HG02981 (cell line): ENCODE results near the gene EBPL.

Experiments used
- ATAC-seq: cut with Tn5 transposase; IDR thresholded peaks from one replicate; pipeline ENCODE4 v1.9.1; 2021; ENCODE audit warnings: mild to moderate bottlenecking, moderate library complexity; ENCODE audit not compliant: unreplicated experiment

Gene EBPL

DNA sequence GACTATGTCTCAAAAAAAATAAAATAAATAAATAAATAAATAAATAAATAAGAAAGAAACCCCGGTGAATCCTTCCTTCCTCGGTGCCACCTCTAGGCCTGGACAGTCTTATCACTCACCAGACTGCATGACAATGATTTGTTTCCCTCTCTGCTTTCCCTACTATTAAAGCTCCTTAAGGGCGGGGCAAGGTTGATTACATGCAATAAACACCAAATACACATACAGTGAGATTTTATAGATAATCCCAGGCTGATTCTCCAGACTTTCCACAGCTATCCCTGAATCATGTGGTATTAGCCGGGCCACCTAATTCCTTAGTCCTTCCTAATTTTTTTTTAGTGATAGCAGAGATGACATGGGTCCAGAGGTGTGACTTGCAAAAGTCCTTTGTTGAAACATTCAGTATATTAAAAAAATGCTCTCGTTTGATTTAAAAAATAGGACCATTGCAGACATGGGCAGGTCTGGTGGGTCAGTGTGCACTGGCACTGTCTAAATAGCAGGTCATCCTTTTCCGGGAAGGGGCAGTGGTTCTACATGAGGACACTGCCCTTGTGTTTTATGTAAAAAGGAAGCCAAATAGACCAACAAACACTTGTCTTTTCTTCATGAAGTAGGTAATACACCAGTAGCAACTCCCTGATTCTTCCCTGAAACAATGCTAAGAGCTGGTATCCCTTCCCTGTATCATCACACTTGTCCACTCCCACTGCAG is 14.5 kb downstream of the EBPL start:
- no peak for ATAC-seq

DNA sequence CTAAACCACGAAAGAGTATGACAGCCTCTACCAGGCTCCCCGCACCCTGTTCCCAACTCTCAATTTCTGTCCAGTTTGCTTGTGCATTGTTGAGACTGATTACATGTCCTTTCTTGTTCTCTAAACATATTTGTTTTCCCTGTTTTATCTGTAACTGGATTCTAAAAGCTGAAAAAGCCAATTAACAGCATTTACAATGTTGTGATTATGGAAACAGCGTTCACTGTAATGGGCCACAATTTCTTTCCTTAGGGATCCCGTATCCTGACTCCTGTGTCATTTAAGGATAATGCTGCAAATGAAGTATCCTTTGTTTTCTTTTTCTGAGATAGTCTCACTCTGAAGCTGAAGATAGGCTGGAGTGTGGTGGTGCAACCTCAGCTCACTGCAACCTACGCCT is 20.5 kb downstream of the EBPL start:
- ATAC-seq: no peak

DNA sequence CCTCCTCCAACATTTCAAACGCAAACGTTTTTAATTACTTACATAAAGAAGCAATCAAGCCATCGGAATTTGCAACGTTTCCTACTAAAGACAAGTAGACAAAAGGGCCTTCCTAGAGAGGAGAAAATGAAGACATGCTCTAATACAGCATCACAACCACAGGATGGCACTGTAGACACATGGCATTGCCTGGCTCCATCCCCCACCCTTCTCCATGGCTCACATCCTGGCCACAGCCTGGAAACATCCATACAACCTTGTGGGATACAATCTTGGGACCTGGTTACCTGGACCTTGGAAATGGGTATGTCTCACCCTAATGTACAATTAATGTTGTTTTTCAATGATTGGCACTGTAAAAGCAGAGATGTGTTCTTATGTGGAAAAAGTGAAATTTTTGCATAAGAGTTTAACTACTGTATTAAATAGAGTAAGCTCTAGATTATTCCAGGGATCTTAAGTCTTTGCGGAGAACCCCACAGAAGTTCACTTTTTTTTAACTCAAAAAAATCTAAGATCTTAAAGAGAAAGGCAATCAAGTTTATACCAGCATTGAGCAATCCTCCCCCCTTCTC is 21.5 kb downstream of the EBPL start:
- ATAC-seq: no peak

DNA sequence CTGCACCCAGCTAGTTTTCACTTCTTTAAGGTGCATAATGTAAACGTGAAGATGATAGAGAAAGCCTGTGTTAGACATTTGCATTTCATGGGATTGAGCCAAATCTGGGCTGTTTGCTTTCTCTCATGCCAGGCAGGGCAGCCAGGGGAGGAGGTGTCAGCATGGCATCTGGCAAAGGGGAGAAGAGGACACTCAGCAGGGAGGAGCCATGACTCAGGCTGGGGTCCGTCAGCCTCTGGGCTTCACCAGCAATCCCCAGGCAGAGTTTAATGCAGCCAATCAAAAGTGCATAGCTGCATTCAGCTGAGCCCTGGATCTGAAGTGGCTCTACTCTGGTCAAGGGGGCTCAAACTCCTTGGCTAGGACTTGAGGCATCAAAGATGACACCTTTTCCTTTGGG is 23.5 kb downstream of the EBPL start:
- no peak for ATAC-seq

DNA sequence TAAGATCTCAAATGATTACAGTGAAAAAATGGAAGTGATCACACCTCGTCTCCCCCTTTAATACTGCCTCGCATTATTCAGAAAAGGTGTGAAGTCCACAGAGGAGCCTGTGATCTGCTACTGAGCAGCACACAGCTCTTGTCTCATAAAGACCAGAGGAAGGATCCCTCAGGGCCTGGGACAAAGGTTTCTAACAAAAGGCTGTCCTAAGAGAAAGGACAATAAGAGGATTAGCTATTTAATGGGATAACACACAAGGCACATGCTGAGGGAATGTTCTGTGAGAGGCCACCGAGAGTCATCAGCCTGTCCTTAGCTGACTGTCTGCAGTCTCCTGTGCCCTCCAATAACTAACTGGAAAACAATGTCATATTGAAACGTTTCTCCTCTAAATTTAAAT is 26.7 kb downstream of the EBPL start:
- no peak for ATAC-seq

DNA sequence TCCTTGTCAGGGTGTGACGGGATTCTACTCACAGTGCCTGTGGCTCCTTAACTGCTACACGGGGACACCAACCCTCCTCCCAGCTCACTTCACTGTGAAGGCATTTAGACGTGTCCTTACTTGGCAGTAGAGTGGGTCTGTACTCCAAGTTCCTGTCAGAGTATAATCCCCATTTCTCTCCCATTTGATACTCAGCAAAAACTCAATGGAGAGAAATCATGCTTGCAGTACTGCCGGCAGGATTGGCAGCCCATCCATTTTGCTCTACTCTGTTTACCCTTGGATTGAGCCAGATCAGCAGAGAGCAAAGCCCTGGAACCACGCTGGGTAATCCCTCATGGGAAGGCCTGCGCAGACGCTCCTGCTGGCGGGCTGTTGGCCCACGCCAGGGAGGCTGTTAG is 34.0 kb downstream of the EBPL start:
- no peak for ATAC-seq

DNA sequence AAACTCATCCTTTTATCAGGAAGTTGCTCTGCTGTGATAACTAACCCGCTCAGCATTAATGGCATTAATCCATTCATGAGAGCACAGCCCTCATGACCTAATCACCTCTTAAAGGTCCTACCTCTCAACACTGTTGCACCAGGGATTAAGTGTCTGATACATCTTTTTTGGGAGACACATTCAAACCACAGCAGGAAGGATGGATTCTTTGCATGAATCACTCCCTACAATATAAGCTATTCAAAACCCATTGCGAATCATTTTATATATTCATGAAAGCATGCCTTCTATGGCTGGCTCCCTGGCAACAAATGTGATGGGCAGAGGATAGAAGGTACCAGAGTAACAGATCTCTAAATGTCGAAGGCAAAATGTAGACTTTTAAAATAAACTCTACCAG is 35.4 kb downstream of the EBPL start:
- no peak for ATAC-seq

DNA sequence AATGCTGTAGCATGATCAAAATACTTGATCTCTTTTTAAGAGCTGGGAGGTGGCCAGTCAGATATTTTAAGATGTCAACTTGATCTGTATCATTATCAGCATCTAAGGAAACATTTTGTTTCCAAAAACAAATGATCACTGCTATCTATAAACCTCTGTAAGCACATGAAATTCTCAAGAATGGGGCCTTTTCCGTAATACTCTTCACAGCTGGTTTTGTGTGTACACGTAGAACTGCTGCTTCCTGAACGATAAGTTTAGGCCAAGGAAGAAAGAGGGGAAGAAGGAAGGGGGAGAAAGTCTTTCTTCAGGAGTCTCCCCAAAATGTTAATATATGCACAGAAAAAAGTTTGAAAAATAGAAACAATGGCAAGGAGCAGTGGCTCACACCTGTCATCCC is 37.3 kb downstream of the EBPL start:
- no peak for ATAC-seq

DNA sequence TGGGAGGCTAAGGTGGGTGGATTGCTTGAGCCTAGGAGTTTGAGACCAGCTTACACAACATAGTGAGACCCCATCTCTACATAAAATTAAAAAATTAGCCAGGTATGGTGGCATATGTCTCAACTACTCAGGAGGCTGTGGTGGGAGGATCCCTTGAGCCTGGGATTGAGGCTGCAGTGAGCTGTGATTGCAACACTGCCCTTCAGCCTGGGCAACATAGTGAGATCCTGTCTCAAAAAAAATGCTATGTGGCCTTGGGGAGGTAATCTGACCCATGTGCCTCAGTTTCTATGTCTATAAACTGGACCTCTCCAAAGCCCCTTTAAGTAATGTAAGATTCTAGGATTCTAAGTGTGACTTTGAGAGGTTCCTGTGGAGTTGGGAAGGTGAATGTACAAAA is 37.8 kb downstream of the EBPL start:
- ATAC-seq: no peak

DNA sequence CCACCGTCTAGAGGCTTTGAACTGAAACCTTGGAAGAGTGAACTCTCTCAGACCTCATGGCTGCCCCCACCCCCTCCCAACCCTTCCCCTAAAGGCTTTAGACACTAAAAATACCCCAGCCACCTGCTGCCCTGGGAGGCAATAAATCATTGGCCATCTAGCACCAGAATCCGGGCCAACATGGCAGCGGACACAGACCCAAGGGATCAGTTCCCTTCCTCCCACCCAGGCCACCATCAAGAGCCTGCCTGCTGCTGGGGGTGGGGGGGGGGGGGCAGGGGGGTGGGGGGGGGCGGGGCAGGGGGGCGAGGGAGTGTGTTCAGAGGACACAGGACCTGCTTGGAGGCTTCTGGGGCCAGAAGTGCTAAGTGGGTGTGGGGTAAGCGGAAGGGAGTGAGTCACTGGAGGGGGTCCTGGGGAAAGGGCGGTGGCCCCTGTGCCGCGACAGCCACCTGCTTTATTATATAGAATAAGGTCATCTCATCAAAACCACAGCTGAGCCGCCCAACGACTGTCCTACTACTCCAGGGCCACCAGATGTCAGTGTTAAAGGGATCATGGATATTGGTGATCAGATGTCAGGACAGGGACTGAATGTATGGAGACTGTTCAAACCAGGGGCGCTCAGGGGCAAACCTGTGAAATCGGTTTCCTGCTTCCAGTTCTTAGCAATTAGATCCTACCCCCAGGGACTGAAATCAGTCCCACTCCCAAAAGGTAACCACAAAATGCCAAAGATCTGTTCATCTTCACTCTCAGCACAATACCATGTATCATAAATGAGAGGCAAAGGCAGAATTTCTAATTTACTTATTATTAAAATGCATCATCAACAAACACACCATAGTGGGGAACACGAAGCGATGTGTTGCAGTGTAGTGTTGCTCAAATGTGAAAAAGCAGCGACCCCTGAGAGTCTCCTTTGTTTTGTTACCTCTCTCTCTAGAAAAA is 38.7 kb downstream of the EBPL start:
- ATAC-seq: peak; percentile 69

DNA sequence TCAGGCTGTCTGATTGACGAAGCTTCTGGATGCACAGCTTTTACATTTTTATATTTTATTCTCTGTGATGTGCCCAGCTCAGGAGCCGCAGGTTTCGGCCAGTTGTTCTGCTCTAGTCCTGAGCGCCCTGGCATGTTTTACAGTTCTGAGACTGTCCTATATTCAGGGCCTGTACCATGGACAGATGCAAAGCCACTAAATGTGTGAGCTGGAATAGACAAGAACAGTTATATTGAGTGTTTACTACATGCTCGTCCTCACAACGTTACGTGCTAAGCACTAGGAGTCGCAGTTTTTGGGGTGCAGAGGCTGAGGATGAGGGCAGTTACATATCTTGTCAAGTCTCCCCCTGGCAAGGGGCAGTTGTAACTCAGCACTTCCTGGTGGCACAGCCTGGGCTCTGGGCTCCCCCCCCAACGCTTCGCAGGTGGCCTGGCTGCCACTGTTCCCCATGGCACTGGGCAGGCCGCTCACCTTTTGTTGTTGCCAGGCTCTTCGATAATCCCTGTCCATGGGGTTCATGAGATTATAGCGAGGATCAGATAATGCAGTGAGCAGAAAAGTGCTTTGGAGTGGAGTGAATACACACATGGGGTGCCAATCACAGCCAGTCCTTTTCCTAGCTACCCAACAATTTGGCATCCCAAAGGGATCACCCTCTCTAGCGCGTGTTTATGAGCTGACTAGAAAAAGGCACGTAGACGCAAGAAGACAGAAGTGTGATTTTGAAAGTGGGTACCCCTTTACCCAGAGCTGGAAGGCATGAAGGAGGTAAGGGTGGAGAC is 39.5 kb downstream of the EBPL start:
- ATAC-seq: no peak

DNA sequence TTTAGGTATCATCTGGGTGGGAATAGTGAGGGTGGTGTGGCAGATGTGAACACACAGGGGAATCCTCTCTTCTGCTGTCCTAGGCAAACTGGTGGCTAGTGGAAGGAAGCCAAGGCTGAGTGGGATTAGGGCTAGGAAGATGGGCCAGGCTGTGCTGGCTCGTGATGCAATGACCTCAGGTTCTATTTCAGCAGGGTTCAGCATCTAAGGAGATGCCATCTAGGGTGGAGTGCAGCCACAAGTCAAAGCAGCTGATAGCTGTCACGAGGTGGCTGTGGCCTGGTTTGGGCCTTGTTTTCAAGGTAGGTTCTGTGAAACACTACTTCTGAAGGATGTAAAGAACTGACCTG is 41.3 kb downstream of the EBPL start:
- no peak for ATAC-seq

DNA sequence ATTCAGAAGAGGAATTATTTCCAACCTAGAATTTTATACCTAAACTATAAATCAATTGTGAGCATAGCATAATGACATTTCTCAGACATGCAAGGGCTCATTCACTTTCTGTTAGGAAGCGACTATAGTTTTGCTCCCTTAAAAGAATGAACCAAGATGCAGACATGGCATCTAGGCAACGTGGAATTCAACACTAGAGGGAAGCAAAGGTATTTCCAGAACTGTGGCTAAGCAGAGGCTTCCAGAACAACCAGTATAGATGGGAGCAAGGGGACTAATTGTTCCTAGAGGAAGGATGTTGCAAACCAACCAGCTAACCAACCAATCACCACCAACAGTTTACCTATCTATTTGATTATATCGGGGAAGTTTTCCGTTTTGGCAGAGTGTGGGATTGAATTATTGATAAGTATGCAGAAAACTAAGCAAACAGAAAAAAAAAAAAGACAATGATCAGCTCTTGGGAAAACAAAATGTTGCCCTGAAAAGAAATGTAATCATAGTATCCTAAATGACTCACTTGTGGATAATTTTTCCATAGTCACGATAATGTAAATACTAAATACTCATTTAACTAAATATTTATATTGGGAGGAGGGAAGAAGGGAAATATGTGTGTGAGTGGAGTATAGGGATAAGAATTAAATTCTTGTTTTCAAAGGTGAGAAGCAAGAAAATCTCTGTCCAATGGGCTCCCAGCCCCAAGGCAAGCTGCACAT is 41.9 kb downstream of the EBPL start:
- no peak for ATAC-seq

DNA sequence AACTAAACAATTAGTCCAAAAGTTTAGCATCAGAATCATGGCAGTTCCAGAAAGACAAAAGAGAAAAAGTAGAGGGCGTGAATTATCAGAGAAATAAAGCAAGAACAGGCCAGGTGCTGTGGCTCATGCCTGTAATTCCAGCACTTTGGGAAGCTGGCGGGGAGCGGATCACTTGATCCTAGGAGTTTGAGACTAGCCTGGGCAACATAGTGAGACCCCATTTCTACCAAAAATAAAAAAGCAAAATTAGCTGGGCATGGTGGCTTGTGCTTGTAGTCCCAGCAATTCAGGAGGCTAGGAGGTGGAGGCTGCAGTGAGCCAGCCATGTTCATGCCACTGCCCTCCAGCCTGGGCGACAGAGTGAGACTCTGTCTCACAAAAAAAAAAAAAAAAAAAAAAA is 44.6 kb downstream of the EBPL start:
- ATAC-seq: no peak

DNA sequence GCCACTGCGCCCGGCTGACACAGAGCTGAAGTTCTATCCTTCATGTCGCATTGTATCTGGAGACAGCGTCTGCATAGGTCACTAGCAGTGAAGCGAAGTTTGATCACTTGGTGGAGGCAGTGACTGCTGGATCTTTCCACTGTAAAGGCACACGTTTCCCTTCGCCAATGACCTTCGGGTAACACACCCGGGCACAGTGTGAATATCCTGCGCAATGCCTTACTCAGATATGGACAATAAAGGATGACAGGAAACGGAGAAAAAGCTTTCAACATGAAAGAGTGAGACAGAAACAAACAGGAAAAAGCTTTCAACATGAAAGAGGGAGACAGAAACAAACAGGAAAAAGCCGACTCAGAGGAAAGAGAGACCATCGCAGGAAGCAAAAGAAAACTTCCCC is 45.8 kb downstream of the EBPL start:
- no peak for ATAC-seq

DNA sequence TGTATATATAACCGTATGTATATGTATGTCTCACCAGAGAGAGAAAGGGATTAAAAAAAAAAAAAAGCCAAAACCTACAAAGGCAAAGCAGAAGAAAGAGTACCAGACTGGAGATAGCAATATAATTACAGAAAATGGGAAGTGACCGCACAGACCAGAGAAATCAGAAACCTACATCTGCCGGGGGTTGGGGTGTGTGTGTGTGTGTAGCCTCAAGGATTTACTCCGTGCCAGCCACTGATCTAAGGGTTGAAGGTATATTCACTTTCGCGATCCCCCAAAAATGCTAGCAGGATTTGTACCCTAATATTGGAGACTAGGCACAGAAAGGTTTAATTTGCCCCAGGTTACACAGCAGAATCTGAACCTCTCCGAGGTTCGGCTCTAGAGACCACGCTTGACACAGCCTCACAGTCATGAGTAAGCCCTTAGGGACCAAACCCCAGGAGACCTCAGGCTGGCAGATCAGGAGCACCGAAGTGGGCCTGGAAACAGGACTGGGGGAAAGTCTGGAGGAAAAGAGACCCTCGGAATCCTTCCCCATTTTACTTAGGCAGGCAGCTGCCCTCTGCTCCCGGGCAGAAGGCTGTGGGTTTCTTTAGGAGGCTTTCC is 48.1 kb downstream of the EBPL start:
- no peak for ATAC-seq

DNA sequence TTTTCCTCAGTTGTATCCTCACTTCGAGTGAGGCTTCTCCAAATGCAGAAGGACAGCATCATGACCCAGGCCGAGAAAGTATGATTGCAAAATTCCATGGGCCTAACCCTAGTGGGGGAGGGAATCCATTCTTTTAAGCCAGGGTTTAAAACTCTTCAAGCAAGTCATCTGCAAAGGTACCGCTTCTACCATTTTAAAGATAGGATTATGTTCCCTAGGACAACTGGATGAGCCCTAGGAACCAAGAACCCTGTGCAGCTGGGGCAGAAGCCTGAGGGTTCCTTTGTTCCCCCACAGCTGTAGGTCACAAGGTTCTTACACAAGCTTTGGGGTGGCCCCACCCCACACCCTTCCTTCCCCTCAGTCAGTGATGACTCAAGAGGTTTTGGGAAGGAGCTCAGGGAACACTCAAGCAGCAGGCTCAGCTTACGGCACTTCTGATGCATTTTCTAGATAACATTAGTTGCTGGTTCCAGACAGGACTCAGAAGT is 49.4 kb downstream of the EBPL start:
- ATAC-seq: no peak

DNA sequence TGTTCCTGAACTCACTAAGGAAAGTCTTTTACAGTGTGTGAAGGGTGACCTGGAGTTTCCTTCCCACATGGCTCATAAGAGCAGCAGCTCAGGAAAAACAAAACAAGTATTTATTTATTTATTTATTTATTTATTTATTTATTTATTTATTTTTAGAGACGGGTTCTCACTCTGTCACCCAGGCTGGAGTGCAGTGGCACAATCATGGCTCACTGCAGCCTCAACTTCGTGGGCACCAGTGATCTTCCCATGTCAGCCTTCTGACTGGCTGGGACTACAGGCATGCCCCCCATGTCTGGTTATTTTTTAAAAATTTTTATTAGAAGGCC is 52.6 kb downstream of the EBPL start:
- no peak for ATAC-seq

DNA sequence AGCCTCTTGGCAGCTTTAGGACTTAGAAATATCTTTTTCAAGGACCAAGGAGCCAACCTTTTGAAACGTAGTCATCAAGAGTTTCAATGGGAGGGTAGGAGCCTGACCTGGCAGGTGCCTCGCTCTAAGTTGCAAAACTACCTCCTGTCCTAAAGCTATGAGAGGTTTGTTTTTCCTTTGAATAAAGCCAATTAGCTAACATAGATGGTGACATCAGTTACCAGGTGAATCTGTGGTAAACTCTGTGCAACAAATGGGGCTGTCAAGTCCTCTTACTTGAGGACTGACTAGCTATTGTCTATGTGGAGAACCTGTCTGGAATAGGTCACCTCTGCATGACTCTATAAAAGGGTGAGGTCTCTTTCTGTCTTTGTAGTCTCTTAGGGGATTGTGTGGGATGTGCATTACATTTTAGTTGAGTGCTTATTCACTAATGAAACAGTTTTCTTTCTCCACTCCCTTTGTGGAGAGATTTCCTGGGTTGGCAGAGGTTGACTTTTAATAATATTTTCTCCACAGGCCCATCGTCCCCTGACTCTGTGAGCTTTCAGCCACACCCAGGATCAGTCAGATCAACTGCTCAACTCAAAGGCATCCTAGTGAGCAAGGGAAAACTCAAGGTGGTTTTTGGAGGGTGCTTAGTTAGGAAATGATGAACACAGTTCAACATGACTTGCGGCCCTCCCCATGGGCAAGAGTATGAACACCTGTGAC is 53.1 kb downstream of the EBPL start:
- no peak for ATAC-seq

DNA sequence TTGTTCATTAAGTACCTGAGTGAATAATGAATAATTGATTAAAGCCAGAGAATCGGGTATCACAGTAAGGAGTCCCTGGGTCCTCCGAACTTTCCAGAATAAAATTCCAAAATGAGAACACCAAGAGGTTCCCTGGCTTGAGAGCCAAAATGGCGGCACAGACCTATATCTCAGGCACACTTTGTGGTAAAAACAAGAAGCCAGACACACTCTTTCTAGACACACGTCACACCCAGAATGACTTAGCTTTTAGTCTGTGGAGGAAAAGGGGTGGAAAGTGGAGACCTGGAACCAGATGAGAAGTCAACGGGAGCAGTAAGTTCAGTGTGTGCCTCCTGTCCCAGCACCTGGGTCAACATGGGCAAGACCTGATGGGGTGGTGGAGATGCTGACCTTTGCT is 54.6 kb downstream of the EBPL start:
- no peak for ATAC-seq
